Caco-2 (cell line): ENCODE results near the gene KCNAB1. TPM values are rescaled to one million over a fixed set of nuclear protein-coding genes. Genes with fewer than 3 reads are reported as not detected.

ENCODE experiments used
- BruUV-seq: library from RNA; stranded (reverse); fragments of 400-500 nt; replicated peaks from 2 replicates; lab custom pipeline; 2021; lab: Mats Ljungman, UMichigan
- CTCF ChIA-PET: fragments of 300-600 bp; sonication (Branson Sonifier 250); formaldehyde crosslinking; loops from one replicate; lab custom pipeline; 2022; ENCODE audit warnings: antibody characterized with exemption; lab: Charles Lee
- POLR2A ChIA-PET: fragments of 300-600 bp; sonication (Branson Sonifier 250); formaldehyde crosslinking; loops from one replicate; lab custom pipeline; 2022; ENCODE audit warnings: antibody characterized with exemption; lab: Charles Lee
- DNase-seq, 2 experiments: peaks; one replicate each; pipeline versions ENCODE4 v3.0.0 to v3.0.0-alpha.2; 2020 to 2022
- H3K27me3 ChIP-seq: replicated peaks from 2 replicates; pipeline ENCODE4 v1.6.0; 2011; ENCODE audit warnings: low read length; ENCODE audit not compliant: control insufficient read depth, insufficient read depth
- H3K36me3 ChIP-seq: 2 replicates; pipeline ENCODE4 v1.5.1; 2011; ENCODE audit warnings: low read length; ENCODE audit not compliant: control insufficient read depth, insufficient read depth
- H3K4me1 ChIP-seq: fragments of 250-450 bp; sonication (Bioruptor Pico); 2 replicates; pipeline ENCODE4 v1.5.1; 2020; ENCODE audit warnings: mild to moderate bottlenecking
- H3K4me3 ChIP-seq: 2 replicates; pipeline ENCODE4 v1.5.1; 2011; ENCODE audit warnings: low read depth, mild to moderate bottlenecking, control low read depth, low read length
- H3K9me3 ChIP-seq: fragments of 250-450 bp; sonication (Bioruptor Pico); 2 replicates; pipeline ENCODE4 v1.5.1; 2020; ENCODE audit warnings: mild to moderate bottlenecking, moderate library complexity
- H3K27ac Mint-ChIP-seq: one replicate; pipeline ENCODE4 v1.8.0; 2022; ENCODE audit warnings: mixed read lengths; ENCODE audit not compliant: unreplicated experiment
- H3K27me3 Mint-ChIP-seq: one replicate; pipeline ENCODE4 v1.8.0; 2022; ENCODE audit warnings: mixed read lengths; ENCODE audit not compliant: insufficient read depth, unreplicated experiment
- H3K36me3 Mint-ChIP-seq: one replicate; pipeline ENCODE4 v1.8.0; 2022; ENCODE audit warnings: mild to moderate bottlenecking, mixed read lengths; ENCODE audit not compliant: insufficient read depth, unreplicated experiment
- H3K4me1 Mint-ChIP-seq: one replicate; pipeline ENCODE4 v1.8.0; 2022; ENCODE audit warnings: low read depth, mixed read lengths; ENCODE audit not compliant: unreplicated experiment
- H3K4me3 Mint-ChIP-seq: one replicate; pipeline ENCODE4 v1.8.0; 2022; ENCODE audit warnings: mild to moderate bottlenecking, moderate library complexity, mixed read lengths; ENCODE audit not compliant: unreplicated experiment
- H3K9me3 Mint-ChIP-seq: one replicate; pipeline ENCODE4 v1.8.0; 2022; ENCODE audit warnings: mixed read lengths; ENCODE audit not compliant: unreplicated experiment
- intact Hi-C: fragments of 100-400 bp; cut with micrococcal nuclease; formaldehyde crosslinking; loops from one replicate; pipeline ENCODE4 v1.10.0; 2022; ENCODE audit not compliant: unreplicated experiment
- total RNA-seq: library from RNA; stranded (reverse); gene quantifications from 2 replicates; pipeline ENCODE4 v1.2.3, GENCODE V29; 2022
- TF ChIP-seq, protein P1 (sequence below), 2 experiments: fragments of 200-600 bp in 1 of 2; IDR thresholded peaks; 1 replicate in 1 of 2; 2 replicates in 1 of 2; pipeline versions ENCODE4 v1.5.1 to v1.8.0; 2011 to 2022; ENCODE audit warnings: antibody characterized with exemption in 1 of 2, control low read depth in 1 of 2, inconsistent platforms in 1 of 2, low read depth in 1 of 2, low read length in 1 of 2, mild to moderate bottlenecking in 1 of 2, moderate library complexity in 1 of 2; ENCODE audit not compliant: insufficient read depth in 1 of 2, severe bottlenecking in 1 of 2, unreplicated experiment in 1 of 2

KCNAB1 gene
- total RNA-seq, 1 experiment from 2014 or later = 0.14 TPM

GRCh38 chr3:156459434-156459833 lies 339.1 kb downstream of the KCNAB1 start:
- H3K9me3 Mint-ChIP-seq = no peaks in the 10 kb centered on the region
- intact Hi-C loops = no loop called here
- CTCF ChIA-PET = interaction anchor here (2.5 kb wide), 1 partner anchor 9 kb away, joined by 5 read pairs; no protein-coding TSS in a partner anchor
- Histone ChIP-seq H3K4me3 (no peak overlapping the region), H3K4me1 (peaks cover 17% of the 10 kb centered on the region), H3K9me3 (no peaks in the 10 kb centered on the region), H3K36me3 (no peaks in the 10 kb centered on the region), H3K27me3 (no peaks in the 10 kb centered on the region)
- TF ChIP-seq, protein P1, sequence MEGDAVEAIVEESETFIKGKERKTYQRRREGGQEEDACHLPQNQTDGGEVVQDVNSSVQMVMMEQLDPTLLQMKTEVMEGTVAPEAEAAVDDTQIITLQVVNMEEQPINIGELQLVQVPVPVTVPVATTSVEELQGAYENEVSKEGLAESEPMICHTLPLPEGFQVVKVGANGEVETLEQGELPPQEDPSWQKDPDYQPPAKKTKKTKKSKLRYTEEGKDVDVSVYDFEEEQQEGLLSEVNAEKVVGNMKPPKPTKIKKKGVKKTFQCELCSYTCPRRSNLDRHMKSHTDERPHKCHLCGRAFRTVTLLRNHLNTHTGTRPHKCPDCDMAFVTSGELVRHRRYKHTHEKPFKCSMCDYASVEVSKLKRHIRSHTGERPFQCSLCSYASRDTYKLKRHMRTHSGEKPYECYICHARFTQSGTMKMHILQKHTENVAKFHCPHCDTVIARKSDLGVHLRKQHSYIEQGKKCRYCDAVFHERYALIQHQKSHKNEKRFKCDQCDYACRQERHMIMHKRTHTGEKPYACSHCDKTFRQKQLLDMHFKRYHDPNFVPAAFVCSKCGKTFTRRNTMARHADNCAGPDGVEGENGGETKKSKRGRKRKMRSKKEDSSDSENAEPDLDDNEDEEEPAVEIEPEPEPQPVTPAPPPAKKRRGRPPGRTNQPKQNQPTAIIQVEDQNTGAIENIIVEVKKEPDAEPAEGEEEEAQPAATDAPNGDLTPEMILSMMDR (IDR thresholded peaks at IDR 0.05; ENCODE audit: insufficient read depth in 1 of 2, low read depth in 1 of 2, low read length in 1 of 2, severe bottlenecking in 1 of 2, unreplicated experiment in 1 of 2) = no peak
- H3K4me1 Mint-ChIP-seq = peaks cover 6% of the 10 kb centered on the region
- DNase-seq = no peak
- H3K27ac Mint-ChIP-seq = no peak overlapping the region
- H3K4me3 Mint-ChIP-seq = no peak overlapping the region
- peaks cover 5% of the 10 kb centered on the region for H3K27me3 Mint-ChIP-seq
- peaks cover 6% of the 10 kb centered on the region for H3K36me3 Mint-ChIP-seq
- no TSS peak for BruUV-seq
- POLR2A ChIA-PET = no interaction called here

DNA sequence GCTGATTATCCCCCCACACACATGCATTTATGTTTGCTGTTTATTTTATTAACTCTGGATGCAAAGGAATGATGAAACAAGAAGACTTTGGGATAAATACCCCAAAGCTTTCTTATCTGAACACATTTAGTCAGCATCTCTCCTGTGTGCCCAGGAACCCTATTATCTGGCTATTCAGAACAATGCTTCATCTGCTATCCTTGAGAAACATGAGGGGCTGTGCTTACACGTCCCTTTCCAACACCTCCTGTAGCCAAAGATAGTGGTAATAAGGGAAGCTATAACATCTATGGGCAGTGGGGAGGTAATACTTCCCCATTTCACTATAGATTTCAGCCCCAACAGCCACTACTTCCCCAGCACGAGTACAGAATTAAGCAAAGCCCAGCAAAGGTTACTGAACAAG lies 339.8 kb downstream of the KCNAB1 start:
- no TSS peak for BruUV-seq
- Histone ChIP-seq H3K4me1 (peaks cover 17% of the 10 kb centered on the region), H3K27me3 (no peaks in the 10 kb centered on the region), H3K4me3 (no peak overlapping the region), H3K36me3 (no peaks in the 10 kb centered on the region), H3K9me3 (no peaks in the 10 kb centered on the region)
- intact Hi-C loops = no loop called here
- Mint-ChIP-seq H3K9me3 (no peaks in the 10 kb centered on the region), H3K27me3 (peaks cover 5% of the 10 kb centered on the region), H3K36me3 (peaks cover 6% of the 10 kb centered on the region), H3K27ac (no peak overlapping the region), H3K4me3 (no peak overlapping the region), H3K4me1 (peaks cover 6% of the 10 kb centered on the region)
- DNase-seq = no peak
- TF ChIP-seq, protein P1 (IDR thresholded peaks at IDR 0.05; ENCODE audit: insufficient read depth in 1 of 2, low read depth in 1 of 2, low read length in 1 of 2, severe bottlenecking in 1 of 2, unreplicated experiment in 1 of 2) = no peak
- CTCF ChIA-PET = interaction anchor here (2.5 kb wide), 1 partner anchor 10 kb away, joined by 5 read pairs; no protein-coding TSS in a partner anchor
- POLR2A ChIA-PET = no interaction called here

- intact Hi-C loops = no loop called here
- TF ChIP-seq, protein P1 (IDR thresholded peaks at IDR 0.05; ENCODE audit: insufficient read depth in 1 of 2, low read depth in 1 of 2, low read length in 1 of 2, severe bottlenecking in 1 of 2, unreplicated experiment in 1 of 2) = no peak
- ChIA-PET CTCF (interaction anchor here (2.5 kb wide), 1 partner anchor 12 kb away, joined by 5 read pairs; no protein-coding TSS in a partner anchor), POLR2A (no interaction called here)
- Histone ChIP-seq H3K4me1 (peaks cover 7% of the 10 kb centered on the region; the same call in 1 of the 2 replicates), H3K27me3 (no peaks in the 10 kb centered on the region), H3K9me3 (0 out of 2 replicates have a peak, but pooled peaks cover 2% of the 10 kb centered on the region), H3K4me3 (no peak overlapping the region), H3K36me3 (no peaks in the 10 kb centered on the region)
- Mint-ChIP-seq H3K4me3 (no peak overlapping the region), H3K27me3 (peaks cover 9% of the 10 kb centered on the region), H3K27ac (no peak overlapping the region), H3K9me3 (no peaks in the 10 kb centered on the region), H3K4me1 (peaks cover under 1% of the 10 kb centered on the region), H3K36me3 (peaks cover 6% of the 10 kb centered on the region)
- no peak for DNase-seq
- BruUV-seq = no TSS peak
Measured at GRCh38 chr3:156461889-156462288, 341.5 kb downstream of the KCNAB1 start.
